Rectal smooth muscle tissue (tissue), 1 donor: ENCODE data around the gene USF2.
"Not testable (repeated sequence)": the region's sequence is repeated elsewhere in the genome, so short reads cannot be mapped to it uniquely, and the experiment has no call there.

Source experiments
- H3K27ac ChIP-seq: one replicate; pipeline ENCODE4 v1.7.0; 2013; ENCODE audit warnings: low read depth, low read length, inconsistent platforms
- H3K27me3 ChIP-seq: one replicate; pipeline ENCODE4 v1.7.0; 2013; ENCODE audit warnings: low read length; ENCODE audit not compliant: control insufficient read depth, insufficient read depth
- H3K36me3 ChIP-seq: one replicate; pipeline ENCODE4 v1.7.0; 2013; ENCODE audit warnings: low read length; ENCODE audit not compliant: control insufficient read depth, insufficient read depth
- H3K4me1 ChIP-seq: one replicate; pipeline ENCODE4 v1.7.0; 2013; ENCODE audit warnings: low read length; ENCODE audit not compliant: control insufficient read depth, insufficient read depth
- H3K4me3 ChIP-seq: one replicate; pipeline ENCODE4 v1.7.0; 2013; ENCODE audit warnings: low read length
- H3K9ac ChIP-seq: one replicate; pipeline ENCODE4 v1.7.0; 2013; ENCODE audit warnings: low read length

Gene USF2

DNA sequence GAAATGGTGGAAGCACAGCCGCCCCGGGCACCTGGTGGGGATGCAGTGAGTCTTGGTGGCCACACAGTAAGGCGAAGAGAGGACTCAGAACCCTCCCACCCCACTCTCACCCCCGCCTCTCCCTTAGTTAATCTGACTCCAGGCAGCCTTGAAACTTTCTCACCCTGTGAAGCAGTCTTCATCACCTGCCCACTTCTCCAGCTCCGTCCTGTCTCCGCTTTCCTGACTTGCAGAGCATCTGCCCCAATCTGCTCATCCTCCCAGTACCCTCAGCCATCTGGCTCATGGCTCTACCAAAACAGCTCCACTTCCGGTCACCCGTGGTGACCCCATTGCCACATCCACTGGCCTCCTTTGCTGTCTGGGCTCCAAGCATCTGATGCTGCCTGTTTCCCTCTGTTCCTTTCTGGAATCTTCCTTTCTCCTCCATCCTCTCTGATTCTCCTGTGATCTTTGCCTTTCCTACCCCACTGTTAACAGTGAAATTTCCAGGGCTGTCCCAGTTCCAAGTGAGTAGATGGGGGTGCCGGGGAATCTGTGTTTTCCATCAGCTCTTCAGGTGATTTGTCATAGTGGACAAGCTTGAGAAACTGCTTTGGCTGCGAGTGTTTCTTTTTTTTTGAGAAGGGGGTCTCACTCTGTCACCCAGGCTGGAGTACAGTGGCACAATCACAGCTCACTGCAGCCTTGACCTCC lies 4.3 kb downstream of the USF2 start:
- Histone ChIP-seq H3K27ac (no peak overlapping the region), H3K36me3 (peaks cover 37% of the 10 kb centered on the region), H3K27me3 (no peaks in the 10 kb centered on the region), H3K9ac (no peak overlapping the region), H3K4me3 (no peak overlapping the region), H3K4me1 (peaks cover 3% of the 10 kb centered on the region)

DNA sequence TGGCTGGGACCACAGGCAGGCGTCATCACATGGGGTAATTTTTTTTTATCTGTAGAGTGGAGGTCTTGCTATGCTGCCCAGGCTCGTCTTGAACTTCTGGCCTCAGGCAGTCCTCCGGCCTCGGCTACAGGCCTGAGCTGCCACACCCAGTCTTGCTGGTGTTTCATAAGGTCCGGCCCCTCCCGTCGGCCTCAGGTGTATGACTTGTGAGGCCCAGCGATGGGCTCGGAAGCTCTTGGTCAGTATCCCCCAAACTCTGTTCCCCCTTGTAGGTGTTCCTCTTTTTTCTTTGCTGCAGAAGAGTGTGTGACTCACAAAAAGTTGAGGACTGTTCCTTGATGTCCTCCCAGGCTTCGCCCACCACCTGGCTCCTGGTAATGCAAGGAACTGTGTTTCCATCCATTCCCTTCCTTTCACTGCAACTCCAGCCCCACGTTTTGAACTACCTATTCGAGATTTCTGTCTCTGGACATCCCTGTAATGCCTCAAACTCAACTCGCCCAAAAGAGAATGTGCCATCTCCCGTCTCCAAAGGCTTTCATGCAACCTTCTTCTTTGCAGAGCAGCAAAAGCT lies 5.0 kb downstream of the USF2 start:
- H3K27me3 ChIP-seq: no peaks in the 10 kb centered on the region
- H3K4me1 ChIP-seq: peaks cover 3% of the 10 kb centered on the region
- H3K9ac ChIP-seq: no peak overlapping the region
- no peak overlapping the region for H3K4me3 ChIP-seq
- H3K36me3 ChIP-seq: peaks cover 39% of the 10 kb centered on the region
- no peak overlapping the region for H3K27ac ChIP-seq

- no peak overlapping the region for H3K27ac ChIP-seq
- no peaks in the 10 kb centered on the region for H3K27me3 ChIP-seq
- no peak overlapping the region for H3K9ac ChIP-seq
- H3K4me3 ChIP-seq: no peak overlapping the region
- H3K4me1 ChIP-seq: peaks cover 3% of the 10 kb centered on the region
- peaks cover 39% of the 10 kb centered on the region for H3K36me3 ChIP-seq
Observed at GRCh38 chr19:35274323-35274722, 5.6 kb downstream of the USF2 start.

- Histone ChIP-seq H3K27ac (no peak overlapping the region), H3K4me3 (no peak overlapping the region), H3K36me3 (peaks cover 32% of the 10 kb centered on the region), H3K27me3 (peaks cover 2% of the 10 kb centered on the region), H3K9ac (no peak overlapping the region), H3K4me1 (no peaks in the 10 kb centered on the region)
Observed at GRCh38 chr19:35276706-35277281, 8.0 kb downstream of the USF2 start.

DNA sequence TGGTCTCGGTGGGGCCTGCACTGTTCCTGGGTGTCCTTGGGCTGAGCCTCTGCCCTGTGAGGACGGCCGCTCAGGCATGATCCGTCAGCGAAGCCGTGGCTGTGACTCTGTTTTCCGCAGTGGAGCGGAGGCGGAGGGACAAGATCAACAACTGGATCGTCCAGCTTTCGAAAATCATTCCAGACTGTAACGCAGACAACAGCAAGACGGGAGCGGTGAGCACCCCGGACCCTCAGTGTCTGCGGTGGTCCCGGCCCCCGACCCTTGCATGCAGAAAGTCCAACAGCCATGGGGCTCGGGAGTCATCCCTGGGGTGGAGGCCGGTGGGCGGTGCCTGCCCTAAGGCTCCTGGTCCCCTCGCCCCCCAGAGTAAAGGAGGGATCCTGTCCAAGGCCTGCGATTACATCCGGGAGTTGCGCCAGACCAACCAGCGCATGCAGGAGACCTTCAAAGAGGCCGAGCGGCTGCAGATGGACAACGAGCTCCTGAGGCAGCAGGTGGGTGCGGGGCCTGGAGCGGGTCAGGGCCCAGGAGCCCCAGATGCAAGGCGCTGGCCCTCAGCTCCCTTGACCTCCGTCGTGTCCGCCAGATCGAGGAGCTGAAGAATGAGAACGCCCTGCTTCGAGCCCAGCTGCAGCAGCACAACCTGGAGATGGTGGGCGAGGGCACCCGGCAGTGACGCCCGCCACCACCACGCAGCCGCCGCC lies 10.0 kb downstream of the USF2 start:
- Histone ChIP-seq H3K9ac (no peak overlapping the region), H3K4me3 (no peak overlapping the region), H3K36me3 (peaks cover 24% of the 10 kb centered on the region), H3K4me1 (no peaks in the 10 kb centered on the region), H3K27ac (no peak overlapping the region), H3K27me3 (peaks cover 2% of the 10 kb centered on the region)

DNA sequence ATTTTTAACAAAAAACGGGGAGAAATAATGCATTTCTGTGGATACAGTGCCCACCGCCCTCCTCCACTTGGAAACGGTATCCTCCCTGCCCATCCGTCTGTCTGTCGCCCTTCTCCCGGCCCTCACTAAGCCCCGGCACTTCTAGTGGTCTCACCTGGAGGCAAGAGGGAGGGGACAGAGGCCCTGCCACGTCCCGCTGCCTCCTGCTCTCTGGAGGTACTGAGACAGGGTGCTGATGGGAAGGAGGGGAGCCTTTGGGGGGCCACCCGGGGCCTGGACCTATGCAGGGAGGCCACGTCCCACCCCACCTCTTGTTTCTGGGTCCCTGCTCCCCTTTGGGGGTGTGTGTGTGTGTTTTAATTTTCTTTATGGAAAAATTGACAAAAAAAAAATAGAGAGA lies 10.6 kb downstream of the USF2 start:
- Histone ChIP-seq H3K4me1 (no peaks in the 10 kb centered on the region), H3K4me3 (no peak overlapping the region), H3K9ac (no peak overlapping the region), H3K27me3 (peaks cover 2% of the 10 kb centered on the region), H3K27ac (no peak overlapping the region), H3K36me3 (peaks cover 20% of the 10 kb centered on the region)

GRCh38 chr19:35279985-35280821 lies 11.4 kb downstream of the USF2 start:
- Histone ChIP-seq H3K27me3 (peaks cover 2% of the 10 kb centered on the region), H3K27ac (no peak overlapping the region), H3K9ac (no peak overlapping the region), H3K4me1 (no peaks in the 10 kb centered on the region), H3K36me3 (peaks cover 20% of the 10 kb centered on the region), H3K4me3 (no peak overlapping the region)

DNA sequence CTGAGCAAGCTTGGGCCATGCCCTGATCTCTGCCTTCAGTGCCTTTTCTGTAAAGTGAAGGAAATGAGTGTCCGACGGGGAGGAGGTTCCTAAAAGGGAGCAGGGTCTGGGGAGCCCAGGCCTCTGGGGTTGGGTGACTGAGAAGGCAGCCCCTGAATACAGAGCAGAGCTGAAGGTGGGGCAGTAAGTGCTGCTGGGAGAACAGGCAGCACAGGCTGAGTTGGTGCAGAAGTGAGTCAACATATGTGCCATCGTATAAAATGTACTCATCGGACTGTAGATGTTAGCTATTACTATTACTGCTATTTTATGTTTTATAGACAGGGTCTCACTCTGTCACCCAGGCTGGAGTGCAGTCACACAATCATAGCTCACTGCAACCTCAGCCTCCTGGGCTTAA lies 12.5 kb downstream of the USF2 start:
- peaks cover 13% of the 10 kb centered on the region for H3K36me3 ChIP-seq
- no peak overlapping the region for H3K9ac ChIP-seq
- H3K27ac ChIP-seq: no peak overlapping the region
- no peaks in the 10 kb centered on the region for H3K4me1 ChIP-seq
- H3K4me3 ChIP-seq: no peak overlapping the region
- peaks cover 2% of the 10 kb centered on the region for H3K27me3 ChIP-seq

GRCh38 chr19:35284153-35285094 lies 15.7 kb downstream of the USF2 start:
- Histone ChIP-seq H3K27ac (no peak overlapping the region), H3K4me3 (no peak overlapping the region), H3K27me3 (peaks cover 2% of the 10 kb centered on the region), H3K36me3 (peaks cover 3% of the 10 kb centered on the region), H3K4me1 (no peaks in the 10 kb centered on the region), H3K9ac (no peak overlapping the region)

DNA sequence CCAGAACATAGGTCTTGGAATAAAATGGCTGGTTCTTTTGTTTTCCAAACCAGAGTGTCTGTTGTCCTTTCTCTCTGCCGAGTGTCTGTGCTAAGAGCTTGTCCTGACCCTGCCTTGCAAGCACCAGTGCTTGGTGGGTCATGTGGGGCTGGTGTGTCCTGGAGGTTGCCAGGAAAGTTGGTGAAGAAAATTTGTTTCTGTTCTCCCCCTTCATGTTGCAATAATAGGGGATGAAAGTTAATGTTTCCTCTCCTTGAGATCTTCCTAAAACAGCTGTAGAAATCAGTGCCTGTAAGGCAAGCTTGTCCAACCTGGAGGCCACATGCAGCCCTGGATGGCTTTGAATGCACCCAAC lies 16.3 kb downstream of the USF2 start:
- Histone ChIP-seq H3K4me3 (no peak overlapping the region), H3K4me1 (no peaks in the 10 kb centered on the region), H3K27me3 (peaks cover 2% of the 10 kb centered on the region), H3K36me3 (no peaks in the 10 kb centered on the region), H3K9ac (no peak overlapping the region), H3K27ac (no peak overlapping the region)

DNA sequence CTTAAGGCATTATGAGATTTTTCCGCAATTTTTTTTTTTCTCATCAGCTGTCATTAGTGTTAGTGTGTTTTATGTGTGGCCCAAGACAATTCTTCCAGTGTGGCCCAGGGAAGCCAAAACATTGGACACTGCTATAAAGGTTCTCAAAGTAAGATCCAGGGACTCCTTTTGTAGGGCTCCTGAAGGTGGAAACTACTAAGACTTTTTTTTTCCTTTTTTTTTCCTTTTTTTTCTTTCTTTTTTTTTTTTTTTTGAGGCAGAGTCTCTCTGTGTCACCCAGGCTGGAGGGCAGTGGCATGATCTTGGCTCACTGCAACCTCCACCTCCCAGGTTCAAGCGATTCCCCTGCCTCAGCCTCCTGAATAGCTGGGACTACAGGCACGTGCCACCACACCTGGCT lies 16.7 kb downstream of the USF2 start:
- not testable (repeated sequence) for H3K27ac ChIP-seq, H3K4me3 ChIP-seq, H3K36me3 ChIP-seq, H3K4me1 ChIP-seq, H3K27me3 ChIP-seq, H3K9ac ChIP-seq
